Measurements from ENCODE around the gene SLC7A5. TPM values are rescaled to one million over a fixed set of nuclear protein-coding genes. Genes with fewer than 3 reads are reported as not detected.
"Not testable (repeated sequence)": the region's sequence is repeated elsewhere in the genome, so short reads cannot be mapped to it uniquely, and the experiment has no call there.

SLC7A5 gene
- total RNA-seq, 2 donors from 2014 or later: 50.4 to 53.9 TPM

DNA sequence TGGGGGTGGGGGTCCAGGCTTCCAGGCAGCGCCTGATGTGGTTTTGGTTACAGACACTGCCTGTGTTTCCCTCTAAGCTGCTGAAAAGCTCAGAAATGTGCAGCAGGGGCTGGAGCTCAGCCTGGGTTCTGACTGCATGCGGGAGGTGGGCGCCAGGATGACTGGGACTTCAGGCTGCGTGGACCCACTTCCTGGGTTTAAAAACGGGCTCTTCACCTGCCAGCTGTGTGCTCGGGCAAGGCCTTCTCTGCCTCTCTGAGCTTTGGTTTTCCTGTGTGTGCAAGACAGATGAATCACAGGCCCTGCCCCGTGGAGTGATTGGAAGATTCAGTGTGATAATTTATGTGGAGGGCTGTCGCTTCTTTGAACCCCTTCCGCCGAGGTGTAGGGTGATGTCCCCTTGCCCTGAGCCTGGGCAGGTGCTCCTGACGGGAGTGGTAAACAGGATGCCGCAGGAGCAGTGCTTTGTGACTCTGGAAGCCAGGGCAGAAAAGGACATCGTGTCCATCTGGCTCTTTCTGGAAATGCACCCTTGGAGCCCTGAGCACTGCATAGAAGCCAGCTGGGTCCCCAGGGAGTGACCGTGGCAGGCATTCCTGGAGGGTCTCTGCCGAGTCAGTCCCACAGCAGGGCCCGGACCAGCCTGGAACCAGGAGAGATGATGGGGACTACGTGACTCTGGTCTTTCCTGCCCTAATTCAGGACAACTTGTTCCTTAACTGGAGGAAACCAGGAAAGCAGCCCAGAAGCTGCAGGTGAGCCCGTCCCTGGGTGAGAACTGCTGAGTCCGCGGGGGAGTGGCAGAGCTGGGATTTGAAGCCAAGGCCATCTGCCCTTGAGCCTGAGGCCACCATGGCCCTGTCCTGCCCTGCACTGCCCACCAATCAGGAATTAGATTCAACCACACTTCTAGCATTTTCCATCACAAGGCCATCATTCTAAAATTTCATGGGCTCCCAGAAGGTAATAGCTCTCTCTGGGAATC, 28.5 kb upstream of the SLC7A5 start:
- no peaks in the 10 kb centered on the region for H3K36me3 Mint-ChIP-seq (ENCODE audit: low read depth)
- ATAC-seq (peak; percentile 61), DNase-seq (no peak)
- H3K27me3 Mint-ChIP-seq: no peaks in the 10 kb centered on the region
- H3K4me1 Mint-ChIP-seq: peaks cover 21% of the 10 kb centered on the region
- H3K27ac Mint-ChIP-seq: peak overlapping the region; percentile 85
- no peaks in the 10 kb centered on the region for H3K9me3 ChIP-seq (ENCODE audit: control insufficient read depth, low read length, poor library complexity, severe bottlenecking)
- H3K4me3 Mint-ChIP-seq: peak overlapping the region; percentile 77

- peak overlapping the region; percentile 85 for H3K27ac Mint-ChIP-seq
- not testable (repeated sequence) for H3K27me3 Mint-ChIP-seq; DNase-seq; H3K36me3 Mint-ChIP-seq (ENCODE audit: low read depth); H3K9me3 ChIP-seq (ENCODE audit: control insufficient read depth, low read length, poor library complexity, severe bottlenecking); ATAC-seq
- peaks cover 21% of the 10 kb centered on the region for H3K4me1 Mint-ChIP-seq
- peak overlapping the region; percentile 77 for H3K4me3 Mint-ChIP-seq
These were observed 27.7 kb upstream of the SLC7A5 start for GRCh38 chr16:87896924-87897520.

DNA sequence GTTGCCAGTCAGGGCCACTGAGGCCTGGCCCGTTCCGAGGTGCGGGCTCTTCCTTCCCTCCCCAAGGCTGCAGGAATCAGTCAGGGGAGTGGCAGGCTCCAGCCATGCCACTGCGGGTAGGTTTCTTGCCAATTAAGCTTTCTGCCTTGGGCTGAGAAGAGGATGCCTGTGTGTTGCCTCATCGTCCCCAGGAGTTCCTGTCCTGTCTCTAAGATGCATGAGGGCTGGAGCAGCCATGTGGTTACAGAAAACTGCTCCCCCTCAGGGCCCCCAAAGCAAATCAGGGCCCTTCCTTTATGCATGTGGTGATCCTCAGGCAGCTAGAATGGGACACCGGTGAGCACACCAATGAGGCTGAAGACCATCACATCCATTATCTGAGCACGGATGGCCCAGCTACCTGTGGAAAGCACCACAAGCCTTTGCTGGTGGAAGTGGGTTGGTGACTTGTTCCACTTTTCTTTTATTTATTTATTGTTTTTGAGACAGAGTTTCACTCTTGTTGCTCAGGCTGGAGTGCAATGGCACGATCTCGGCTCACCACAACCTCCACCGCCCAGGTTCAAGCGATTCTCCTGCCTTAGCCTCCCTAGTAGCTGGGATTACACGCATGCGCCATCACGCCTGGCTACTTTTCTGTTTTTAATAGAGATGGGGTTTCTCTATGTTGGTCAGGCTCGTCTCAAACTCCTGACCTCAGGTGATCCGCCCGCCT, 27.0 kb upstream of the SLC7A5 start:
- not testable (repeated sequence) for H3K27me3 Mint-ChIP-seq; H3K9me3 ChIP-seq (ENCODE audit: control insufficient read depth, low read length, poor library complexity, severe bottlenecking); H3K36me3 Mint-ChIP-seq (ENCODE audit: low read depth); DNase-seq
- peak overlapping the region; percentile 50 for H3K4me3 Mint-ChIP-seq
- ATAC-seq: peak; percentile 59
- H3K27ac Mint-ChIP-seq: peak overlapping the region; percentile 85
- H3K4me1 Mint-ChIP-seq: peaks cover 21% of the 10 kb centered on the region

GRCh38 chr16:87895641-87896141, 26.4 kb upstream of the SLC7A5 start:
- Mint-ChIP-seq H3K4me1 (peaks cover 21% of the 10 kb centered on the region), H3K36me3 (ENCODE audit: low read depth) (no peaks in the 10 kb centered on the region)
- peak; percentile 76 for ATAC-seq

DNA sequence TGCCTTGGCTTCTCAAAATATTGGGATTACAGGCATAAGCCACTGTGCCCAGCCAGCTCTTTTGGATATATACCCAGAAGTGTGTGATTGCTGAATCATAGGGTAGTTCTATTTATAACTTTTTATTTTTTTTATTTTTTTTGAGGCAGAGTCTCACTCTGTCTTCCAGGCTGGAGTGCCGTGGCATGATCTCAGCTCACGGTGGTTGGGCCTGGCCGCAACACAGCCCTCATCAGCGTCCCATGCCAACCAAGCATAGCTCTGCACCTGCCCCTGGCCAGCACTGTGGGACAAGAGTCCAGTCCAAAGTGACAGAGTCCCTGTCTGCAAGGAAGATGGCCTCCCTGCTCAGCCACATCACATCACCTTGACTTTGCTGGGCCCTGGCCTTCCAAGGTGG, 24.7 kb upstream of the SLC7A5 start:
- H3K27ac Mint-ChIP-seq; ATAC-seq; H3K4me3 Mint-ChIP-seq; H3K27me3 Mint-ChIP-seq; H3K36me3 Mint-ChIP-seq (ENCODE audit: low read depth); DNase-seq; H3K9me3 ChIP-seq (ENCODE audit: control insufficient read depth, low read length, poor library complexity, severe bottlenecking): not testable (repeated sequence)
- peaks cover 21% of the 10 kb centered on the region for H3K4me1 Mint-ChIP-seq

More at GRCh38 chr16:87895641-87896141, 26.4 kb upstream of the SLC7A5 start:
- H3K27ac Mint-ChIP-seq: peak overlapping the region; percentile 85
- H3K27me3 Mint-ChIP-seq: no peaks in the 10 kb centered on the region
- H3K9me3 ChIP-seq (ENCODE audit: control insufficient read depth, low read length, poor library complexity, severe bottlenecking): no peaks in the 10 kb centered on the region
- no peak for DNase-seq
- H3K4me3 Mint-ChIP-seq: peak overlapping the region; percentile 50

DNA sequence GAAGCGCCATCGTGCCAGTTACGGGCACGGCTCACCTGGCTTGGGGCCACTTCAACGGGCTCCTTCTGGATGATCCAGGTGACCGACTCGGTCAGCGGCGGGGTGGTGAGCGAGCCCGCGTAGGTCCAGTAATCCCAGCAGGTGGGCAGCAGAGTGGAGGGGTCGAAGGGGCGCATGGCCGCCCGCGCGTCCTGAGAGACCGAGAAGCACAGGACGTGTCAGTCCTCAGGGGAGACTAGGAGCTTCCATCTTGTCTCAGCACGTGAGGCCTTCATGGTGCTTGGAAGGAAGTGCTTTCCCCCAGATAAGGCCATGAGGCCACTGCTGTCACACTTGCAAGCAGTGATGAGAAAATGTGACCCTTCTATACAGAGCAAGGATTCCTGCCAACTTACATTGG, 22.5 kb upstream of the SLC7A5 start:
- DNase-seq (no peak), ATAC-seq (no peak)
- no peaks in the 10 kb centered on the region for H3K36me3 Mint-ChIP-seq (ENCODE audit: low read depth)
- H3K27me3 Mint-ChIP-seq: no peaks in the 10 kb centered on the region
- peaks cover 10% of the 10 kb centered on the region for H3K4me1 Mint-ChIP-seq
- no peak overlapping the region for H3K27ac Mint-ChIP-seq
- H3K4me3 Mint-ChIP-seq: no peak overlapping the region
- no peaks in the 10 kb centered on the region for H3K9me3 ChIP-seq (ENCODE audit: control insufficient read depth, low read length, poor library complexity, severe bottlenecking)

DNA sequence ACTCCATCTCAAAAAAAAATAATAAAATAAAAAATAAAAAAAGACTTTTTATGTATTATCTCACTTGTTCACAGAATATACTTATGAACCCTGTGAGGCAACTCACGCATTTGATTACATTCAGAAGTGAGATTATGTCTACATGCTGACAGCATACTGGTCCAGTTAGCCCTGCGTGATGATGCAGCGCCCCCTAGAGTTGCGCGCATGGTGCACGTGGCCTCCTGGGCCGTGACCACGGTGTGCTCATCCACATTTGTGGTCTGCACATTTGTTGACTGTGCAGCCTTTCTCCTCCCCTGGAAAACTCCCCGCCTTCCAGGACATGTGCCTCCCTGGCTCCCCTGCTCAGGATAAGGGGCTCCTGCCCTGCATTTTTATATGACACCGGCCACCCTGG, 20.5 kb upstream of the SLC7A5 start:
- not testable (repeated sequence) for H3K4me3 Mint-ChIP-seq; H3K36me3 Mint-ChIP-seq (ENCODE audit: low read depth); H3K27ac Mint-ChIP-seq; H3K4me1 Mint-ChIP-seq; H3K27me3 Mint-ChIP-seq; H3K9me3 ChIP-seq (ENCODE audit: control insufficient read depth, low read length, poor library complexity, severe bottlenecking); ATAC-seq; DNase-seq

GRCh38 chr16:87888346-87888745, 19.0 kb upstream of the SLC7A5 start:
- not testable (repeated sequence) for DNase-seq; H3K4me3 Mint-ChIP-seq; H3K36me3 Mint-ChIP-seq (ENCODE audit: low read depth)

DNA sequence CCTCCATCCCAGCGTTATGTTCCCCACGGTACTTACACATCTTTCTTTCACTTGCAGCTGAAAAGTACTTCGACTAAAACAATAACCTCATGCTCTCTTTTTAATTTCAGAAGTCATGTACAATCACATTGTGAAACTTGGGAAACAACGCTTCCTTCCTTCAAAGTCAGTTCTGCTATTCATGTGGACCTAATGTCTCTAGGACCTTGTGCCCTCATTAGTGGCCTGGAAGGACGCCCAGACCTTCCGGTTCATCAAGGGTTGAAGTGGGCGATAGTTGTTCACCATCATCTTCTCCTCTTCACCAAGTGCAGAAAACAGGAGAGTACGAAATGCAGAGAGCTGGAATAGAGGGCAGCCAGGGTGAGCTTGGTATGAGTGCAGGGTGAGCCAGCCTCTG, 18.6 kb upstream of the SLC7A5 start:
- ATAC-seq; H3K36me3 Mint-ChIP-seq (ENCODE audit: low read depth); H3K9me3 ChIP-seq (ENCODE audit: control insufficient read depth, low read length, poor library complexity, severe bottlenecking); H3K4me3 Mint-ChIP-seq; H3K4me1 Mint-ChIP-seq; H3K27me3 Mint-ChIP-seq; DNase-seq; H3K27ac Mint-ChIP-seq: not testable (repeated sequence)

More at GRCh38 chr16:87888346-87888745, 19.0 kb upstream of the SLC7A5 start:
- not testable (repeated sequence) for H3K27ac Mint-ChIP-seq; H3K4me1 Mint-ChIP-seq; H3K9me3 ChIP-seq (ENCODE audit: control insufficient read depth, low read length, poor library complexity, severe bottlenecking); H3K27me3 Mint-ChIP-seq; ATAC-seq

DNA sequence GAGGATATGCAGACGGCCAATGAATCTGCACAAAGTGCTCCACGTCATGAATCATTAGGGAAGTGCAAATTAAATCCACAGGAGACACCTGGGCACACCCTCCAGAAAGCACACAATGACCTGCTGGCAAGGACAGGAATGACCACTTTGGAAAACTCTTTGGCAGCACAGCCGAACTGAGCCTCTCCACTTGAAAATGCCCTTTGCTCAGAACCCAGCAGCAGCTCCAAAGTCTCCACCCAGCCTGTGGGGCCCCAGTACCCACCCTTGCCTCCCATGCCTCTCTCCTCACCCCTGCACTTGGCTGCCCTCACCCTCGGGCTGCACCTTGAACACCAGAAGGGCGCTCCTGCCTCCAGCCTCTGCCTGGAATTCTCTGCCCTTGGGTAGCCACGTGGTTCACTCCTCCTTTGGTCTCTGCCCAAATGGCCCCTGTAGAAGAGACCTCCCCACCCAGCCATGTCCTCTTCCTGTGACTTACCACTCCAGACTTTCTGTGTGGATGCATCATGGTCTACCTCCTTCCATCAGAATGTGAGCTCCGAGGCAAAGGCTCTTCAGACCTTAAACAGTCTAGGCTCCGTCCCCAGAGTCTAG, 16.2 kb upstream of the SLC7A5 start:
- not testable (repeated sequence) for DNase-seq; H3K36me3 Mint-ChIP-seq (ENCODE audit: low read depth); H3K4me1 Mint-ChIP-seq; H3K4me3 Mint-ChIP-seq; H3K9me3 ChIP-seq (ENCODE audit: control insufficient read depth, low read length, poor library complexity, severe bottlenecking); H3K27me3 Mint-ChIP-seq; ATAC-seq; H3K27ac Mint-ChIP-seq

DNA sequence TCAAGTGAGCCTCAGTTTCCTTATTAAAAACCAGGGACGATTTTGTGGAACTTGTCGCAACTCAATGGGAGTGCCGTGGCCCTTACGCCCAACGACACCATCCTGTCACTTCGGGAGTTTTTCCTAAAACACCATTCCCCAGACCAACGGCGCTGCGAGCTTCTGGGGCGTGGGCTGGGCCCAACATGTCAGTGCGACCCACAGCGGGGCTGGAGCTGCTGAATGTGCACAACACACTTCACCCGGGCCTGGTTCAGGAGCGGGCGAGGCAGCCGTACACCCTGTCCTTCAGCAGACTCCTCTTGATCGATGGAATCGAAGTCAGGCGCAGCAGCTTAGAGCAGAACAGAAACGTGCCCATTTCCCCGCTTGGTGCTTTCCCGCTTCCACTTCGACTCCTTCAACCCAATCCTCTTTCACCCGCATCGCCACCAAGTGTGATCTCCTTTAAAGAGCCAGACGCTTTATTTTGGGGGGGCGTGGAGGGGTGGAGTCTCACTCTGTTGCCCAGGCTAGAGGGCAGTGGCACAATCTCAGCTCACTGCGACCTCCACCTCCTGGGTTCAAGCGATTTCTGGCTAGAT, 13.2 kb upstream of the SLC7A5 start:
- no peak for ATAC-seq
- Mint-ChIP-seq H3K36me3 (ENCODE audit: low read depth) (no peaks in the 10 kb centered on the region), H3K4me1 (no peaks in the 10 kb centered on the region), H3K27ac (no peak overlapping the region), H3K4me3 (no peak overlapping the region), H3K27me3 (peaks cover 5% of the 10 kb centered on the region)
- no peak for DNase-seq
- H3K9me3 ChIP-seq (ENCODE audit: control insufficient read depth, low read length, poor library complexity, severe bottlenecking): no peaks in the 10 kb centered on the region

DNA sequence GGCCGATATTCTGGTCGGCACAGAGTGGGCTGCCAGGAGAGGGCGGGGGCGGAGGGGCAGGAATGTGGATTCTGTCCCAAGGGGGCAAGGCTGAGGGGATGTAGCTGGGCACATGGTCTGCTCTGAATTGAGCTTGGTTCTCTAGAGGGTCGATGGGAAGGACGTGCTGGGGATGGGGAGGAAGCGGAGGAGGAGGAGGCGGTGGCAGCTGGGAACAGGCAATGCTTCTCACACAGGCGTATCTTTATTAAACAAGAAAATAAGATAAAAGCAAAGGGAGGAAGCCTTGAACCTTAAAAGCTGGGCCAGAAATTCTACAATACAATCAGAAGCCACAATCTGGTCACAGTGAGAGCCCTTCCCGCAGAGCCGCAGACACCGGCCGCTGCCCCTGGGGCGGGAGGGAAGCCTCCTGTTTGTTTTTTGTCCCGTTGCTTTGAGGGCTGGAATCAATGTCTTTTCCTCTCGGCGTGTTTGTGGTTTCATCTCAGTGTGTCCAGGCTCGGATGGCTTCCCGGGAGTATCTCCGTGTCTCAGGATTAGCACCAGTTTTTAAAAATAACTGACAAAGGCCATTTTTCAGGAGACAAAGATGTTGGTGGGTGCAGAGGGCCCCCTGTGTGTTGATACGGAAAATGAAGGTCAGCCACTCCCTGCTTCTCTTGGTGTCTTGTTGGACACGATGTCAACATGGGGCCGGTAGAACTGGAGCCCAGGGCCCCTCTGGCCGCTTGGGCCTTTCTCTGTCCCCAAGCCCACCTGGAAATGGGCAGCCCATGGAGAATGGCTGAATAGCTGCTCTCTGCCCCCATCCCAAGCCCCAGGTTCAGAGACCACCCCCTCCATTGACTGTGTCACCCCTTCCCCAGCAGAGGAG, 12.3 kb upstream of the SLC7A5 start:
- Mint-ChIP-seq H3K4me3 (no peak overlapping the region), H3K4me1 (no peaks in the 10 kb centered on the region), H3K27ac (no peak overlapping the region), H3K36me3 (ENCODE audit: low read depth) (no peaks in the 10 kb centered on the region), H3K27me3 (peaks cover 5% of the 10 kb centered on the region)
- H3K9me3 ChIP-seq (ENCODE audit: control insufficient read depth, low read length, poor library complexity, severe bottlenecking): no peaks in the 10 kb centered on the region
- DNase-seq (no peak), ATAC-seq (no peak)
